ENCODE measurements around the gene R3HDM4.

- TF ChIP-seq CTCF (IDR thresholded peaks at IDR 0.05) (no peak), ZFX (IDR thresholded peaks at IDR 0.05; ENCODE audit: borderline replicate concordance) (no peak)
Observed at GRCh38 chr19:861141-861755, 51.8 kb downstream of the R3HDM4 start.

All from 22Rv1 (cell line).